Dermis microvascular lymphatic vessel endothelial cell (primary cell): Measurements from ENCODE around the gene HLA-DPB1. TPM values are rescaled to one million over a fixed set of nuclear protein-coding genes. Genes with fewer than 3 reads are reported as not detected.

ENCODE experiments used
- DNase-seq, 2 donors: peaks; one replicate each; pipeline versions ENCODE4 v3.0.0 to v3.0.0-alpha.2; 2010; ENCODE audit warnings: low read depth in 2 of 2
- total RNA-seq: library from RNA; depleted of rRNA; stranded (reverse); fragments of >200 nt; gene quantifications from 2 replicates; pipeline ENCODE4 v1.2.1, GENCODE V29; 2014

The HLA-DPB1 gene
- total RNA-seq, 1 donor from 2014 or later, result 10.9 TPM

- no peak for DNase-seq
These were observed 52.5 kb downstream of the HLA-DPB1 start for GRCh38 chr6:33128318-33128717.

- no peak for DNase-seq
These were observed 56.3 kb downstream of the HLA-DPB1 start for GRCh38 chr6:33132081-33132524.

DNA sequence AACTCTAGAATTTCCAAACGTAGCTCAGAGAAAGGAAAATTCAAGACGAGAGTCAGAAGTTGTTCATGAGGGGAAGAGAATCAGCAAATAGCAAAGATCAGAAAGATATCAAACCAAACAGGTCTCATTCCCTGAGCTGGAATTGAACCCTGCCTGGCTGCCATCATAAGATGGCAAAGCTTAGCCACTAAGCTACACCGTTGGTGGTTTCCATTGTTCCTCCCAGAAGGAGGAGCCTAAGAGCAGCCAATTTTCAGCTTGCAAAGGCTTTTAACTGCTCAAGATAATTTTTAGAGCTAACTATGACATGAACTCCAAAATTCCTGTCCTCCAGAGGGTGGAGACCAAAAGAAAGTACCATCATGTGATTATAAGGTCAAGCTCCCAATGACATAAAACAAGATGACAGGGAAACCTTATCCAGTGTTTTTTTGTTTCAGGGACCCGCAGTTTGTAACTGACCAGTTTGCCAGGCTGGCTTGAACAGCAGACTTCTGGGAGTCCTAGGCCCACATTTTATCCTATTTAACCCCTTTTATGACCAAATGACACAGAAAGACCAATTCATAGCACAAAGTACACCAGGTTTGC, 60.6 kb downstream of the HLA-DPB1 start:
- DNase-seq, result no peak

Other genes with a start within 250 kb of the HLA-DPB1 start
- gene TAP2, start 237.3 kb upstream of the HLA-DPB1 start, total RNA-seq, result 26.7 and 27.5 TPM in 2 replicates
- 57.3 and 64.9 TPM in 2 replicates for gene PSMB8, start 231.9 kb upstream of the HLA-DPB1 start, total RNA-seq
- gene TAP1, start 222.3 kb upstream of the HLA-DPB1 start, total RNA-seq, result 30.7 and 40.7 TPM in 2 replicates
- 23.6 and 27.3 TPM in 2 replicates for gene PSMB9, start 221.8 kb upstream of the HLA-DPB1 start, total RNA-seq
- gene HLA-DMB, start 135.0 kb upstream of the HLA-DPB1 start, total RNA-seq, result 0.25 and 0.51 TPM in 2 replicates
- 0.63 and 1.2 TPM in 2 replicates for gene HLA-DMA, start 122.9 kb upstream of the HLA-DPB1 start, total RNA-seq
- gene BRD2, start 107.4 kb upstream of the HLA-DPB1 start, total RNA-seq, result 39.4 and 51.0 TPM in 2 replicates
- gene HLA-DOA, start 66.4 kb upstream of the HLA-DPB1 start, total RNA-seq, result not detected in 2 replicates
- gene HLA-DPA1, start 2.3 kb upstream of the HLA-DPB1 start, total RNA-seq, result 3.2 and 6.3 TPM in 2 replicates
- gene COL11A2, start 116.5 kb downstream of the HLA-DPB1 start, total RNA-seq, result under 0.01 and 0.38 TPM in 2 replicates
- gene RXRB, start 124.7 kb downstream of the HLA-DPB1 start, total RNA-seq, result 18.7 and 26.0 TPM in 2 replicates
- 83.1 and 112 TPM in 2 replicates for gene SLC39A7, start 124.9 kb downstream of the HLA-DPB1 start, total RNA-seq
- gene HSD17B8, start 128.7 kb downstream of the HLA-DPB1 start, total RNA-seq, result 7.7 and 11.5 TPM in 2 replicates
- 17.1 and 26.6 TPM in 2 replicates for gene RING1, start 132.5 kb downstream of the HLA-DPB1 start, total RNA-seq
- gene VPS52, start 195.9 kb downstream of the HLA-DPB1 start, total RNA-seq, result 25.0 and 26.6 TPM in 2 replicates
- gene RPS18, start 196.1 kb downstream of the HLA-DPB1 start, total RNA-seq, result 3,127 and 3,683 TPM in 2 replicates
- 2.9 and 3.0 TPM in 2 replicates for gene B3GALT4, start 201.1 kb downstream of the HLA-DPB1 start, total RNA-seq
- gene WDR46, start 213.2 kb downstream of the HLA-DPB1 start, total RNA-seq, result 57.0 and 66.6 TPM in 2 replicates
- gene PFDN6, start 213.6 kb downstream of the HLA-DPB1 start, total RNA-seq, result 21.0 and 31.5 TPM in 2 replicates
- gene RGL2, start 223.0 kb downstream of the HLA-DPB1 start, total RNA-seq, result 33.2 and 65.0 TPM in 2 replicates
- gene TAPBP, start 238.1 kb downstream of the HLA-DPB1 start, total RNA-seq, result 47.5 and 102 TPM in 2 replicates
- 10.9 and 17.2 TPM in 2 replicates for gene ZBTB22, start 241.8 kb downstream of the HLA-DPB1 start, total RNA-seq
- 30.1 and 42.2 TPM in 2 replicates for gene DAXX, start 247.0 kb downstream of the HLA-DPB1 start, total RNA-seq